Stimulated activated CD8-positive, alpha-beta memory T cell treated with anti-CD3 and anti-CD28 coated beads, Interleukin-15, amount 100 ng/mL, for 4 hours (primary cell): ENCODE measurements around the gene STUB1.
A peak's percentile ranks its signal among the peaks of the same experiment; 100 is the strongest.

Experiments
- DNase-seq, 2 donors: peaks; one replicate each; pipeline ENCODE4 v3.0.0-alpha.2; 2020; ENCODE audit warnings: low read depth in 2 of 2

Gene STUB1

DNA sequence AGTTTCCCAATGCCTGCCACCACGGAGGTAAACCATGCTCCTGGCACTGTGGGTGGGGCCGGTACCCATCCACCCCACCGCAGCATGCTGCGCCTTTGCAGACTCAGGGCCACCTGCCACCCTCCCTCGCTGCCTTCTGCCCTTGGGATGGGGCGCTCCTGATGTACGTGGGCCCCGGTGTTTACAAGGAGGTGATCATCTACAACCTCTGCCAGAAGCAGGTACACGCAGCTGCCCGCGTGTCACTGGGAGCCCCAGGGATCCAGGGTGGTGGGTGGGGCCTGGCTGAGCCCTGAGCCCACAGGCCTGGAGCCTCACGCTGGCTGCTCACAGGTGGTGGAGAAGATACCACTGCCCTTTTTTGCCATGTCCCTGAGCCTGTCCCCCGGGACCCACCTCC is 13.6 kb upstream of the STUB1 start:
- DNase-seq = no peak

DNA sequence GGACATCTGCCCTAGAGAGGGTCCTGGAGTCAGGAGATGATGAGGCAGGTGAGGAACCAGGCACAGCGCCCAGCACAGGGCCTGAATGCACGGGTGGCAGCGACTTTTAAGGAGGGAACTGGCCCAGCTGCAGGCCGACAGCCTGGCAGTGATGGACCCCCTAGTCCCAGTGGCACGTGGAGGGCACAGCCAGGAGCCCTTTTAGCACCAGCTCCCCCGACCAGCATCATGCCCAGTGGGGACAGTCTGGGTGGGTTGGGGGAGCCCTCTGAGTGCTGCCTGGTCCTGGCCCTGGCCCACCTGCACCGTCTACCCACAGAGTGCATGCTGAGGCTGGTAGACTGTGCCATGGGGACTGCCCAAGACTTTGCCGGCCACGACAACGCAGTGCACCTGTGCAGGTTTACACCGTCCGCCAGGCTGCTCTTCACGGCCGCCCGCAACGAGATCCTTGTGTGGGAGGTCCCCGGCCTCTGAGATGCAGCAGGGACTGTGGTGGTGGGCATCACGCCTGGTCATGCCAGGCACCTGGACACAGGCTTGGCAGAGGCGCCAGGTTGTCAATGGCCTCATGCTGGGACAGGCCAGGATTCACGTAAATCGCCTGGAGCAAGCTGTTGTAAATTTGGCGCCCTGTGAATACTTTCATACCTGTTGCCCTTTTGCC is 13.0 kb upstream of the STUB1 start:
- no peak for DNase-seq

DNA sequence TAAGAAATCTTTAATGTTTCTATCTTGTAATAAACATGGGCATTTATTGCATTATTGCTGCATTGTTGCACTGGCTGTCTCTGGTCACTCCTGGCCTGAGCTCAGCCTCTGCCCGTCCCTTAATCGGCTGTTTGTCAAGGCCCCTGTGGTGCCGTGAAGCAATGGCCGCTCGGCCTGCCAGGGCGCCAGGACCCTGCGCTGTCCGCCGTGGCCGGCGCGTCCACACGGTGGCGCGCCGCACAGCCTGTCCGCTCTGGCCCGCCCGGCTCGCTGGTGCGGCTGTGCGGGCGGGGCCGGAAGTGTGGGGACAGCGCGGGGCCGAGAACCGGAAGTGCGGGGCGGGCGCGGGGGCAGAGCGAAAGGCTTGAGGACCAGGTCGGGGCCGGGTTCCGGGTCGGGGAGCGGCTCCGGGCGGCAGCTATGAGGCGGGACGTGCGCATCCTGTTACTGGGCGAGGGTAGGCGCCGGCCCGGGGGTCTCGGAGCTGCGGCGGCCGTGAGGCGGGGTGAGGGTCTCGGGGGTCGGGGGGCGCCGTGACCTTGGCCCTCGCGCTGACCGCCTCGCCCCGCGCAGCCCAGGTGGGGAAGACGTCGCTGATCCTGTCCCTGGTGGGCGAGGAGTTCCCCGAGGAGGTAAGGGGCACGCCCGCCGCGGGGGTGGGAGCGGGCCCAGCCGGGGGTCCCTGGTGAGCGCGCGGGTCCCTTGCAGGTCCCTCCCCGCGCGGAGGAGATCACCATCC is 12.3 kb upstream of the STUB1 start, which contains the start of gene RHOT2:
RHOT2 (plus strand) TSS at position 353 of the 739 bp plus-strand sequence; CDS start at position 421, 68 bp downstream.
- DNase-seq = peak; percentile 78 to 88

DNA sequence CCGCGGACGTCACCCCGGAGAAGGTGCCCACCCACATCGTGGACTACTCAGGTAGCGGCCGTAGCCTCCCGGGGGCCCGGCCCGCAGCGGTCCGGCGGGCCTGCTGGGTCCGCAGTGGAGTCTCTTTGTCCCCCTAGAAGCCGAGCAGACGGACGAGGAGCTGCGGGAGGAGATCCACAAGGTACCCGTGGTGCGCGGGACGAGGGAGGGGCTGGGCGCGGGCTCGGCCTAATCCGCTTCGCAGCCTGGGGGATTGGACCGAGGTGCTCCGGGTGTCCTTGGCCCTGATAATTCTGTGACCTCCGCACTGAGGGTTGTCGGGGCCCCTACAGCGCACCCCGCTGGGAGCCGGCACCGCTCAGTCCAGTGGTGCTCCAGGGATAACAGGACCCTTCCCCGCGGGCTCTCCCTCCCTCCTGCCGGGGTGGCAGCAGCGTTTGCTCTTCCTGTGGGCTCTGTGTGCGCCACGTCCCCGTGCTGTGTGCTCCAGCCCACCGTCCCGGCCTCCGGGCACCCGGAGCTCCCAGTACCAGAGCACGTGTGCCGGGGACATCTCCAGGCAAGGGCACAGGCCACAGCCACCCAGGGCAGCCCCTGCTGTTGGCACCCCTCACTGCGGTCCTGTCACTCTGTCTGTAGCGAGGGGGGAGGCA is 11.6 kb upstream of the STUB1 start:
- DNase-seq = no peak

DNA sequence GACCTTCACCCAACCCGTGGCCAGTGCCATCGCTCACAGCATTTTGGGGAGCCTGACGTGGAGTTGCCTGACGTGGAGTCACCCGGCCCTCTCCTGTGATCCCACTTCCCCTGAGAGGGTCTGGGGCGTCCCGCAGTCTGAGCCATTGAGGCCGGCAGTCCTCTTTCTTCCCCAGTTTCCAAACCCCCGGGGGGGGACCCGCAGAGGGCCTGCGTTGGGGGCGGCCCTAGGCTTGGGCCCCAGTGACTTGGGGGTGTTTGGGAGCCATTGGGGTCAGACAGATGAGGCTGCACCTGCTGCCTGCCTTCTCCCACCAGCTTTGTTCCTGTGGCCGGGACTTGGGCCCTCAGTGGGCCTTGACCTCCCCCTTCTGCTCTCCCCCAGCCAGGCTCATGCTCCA is 10.5 kb upstream of the STUB1 start:
- DNase-seq = no peak

DNA sequence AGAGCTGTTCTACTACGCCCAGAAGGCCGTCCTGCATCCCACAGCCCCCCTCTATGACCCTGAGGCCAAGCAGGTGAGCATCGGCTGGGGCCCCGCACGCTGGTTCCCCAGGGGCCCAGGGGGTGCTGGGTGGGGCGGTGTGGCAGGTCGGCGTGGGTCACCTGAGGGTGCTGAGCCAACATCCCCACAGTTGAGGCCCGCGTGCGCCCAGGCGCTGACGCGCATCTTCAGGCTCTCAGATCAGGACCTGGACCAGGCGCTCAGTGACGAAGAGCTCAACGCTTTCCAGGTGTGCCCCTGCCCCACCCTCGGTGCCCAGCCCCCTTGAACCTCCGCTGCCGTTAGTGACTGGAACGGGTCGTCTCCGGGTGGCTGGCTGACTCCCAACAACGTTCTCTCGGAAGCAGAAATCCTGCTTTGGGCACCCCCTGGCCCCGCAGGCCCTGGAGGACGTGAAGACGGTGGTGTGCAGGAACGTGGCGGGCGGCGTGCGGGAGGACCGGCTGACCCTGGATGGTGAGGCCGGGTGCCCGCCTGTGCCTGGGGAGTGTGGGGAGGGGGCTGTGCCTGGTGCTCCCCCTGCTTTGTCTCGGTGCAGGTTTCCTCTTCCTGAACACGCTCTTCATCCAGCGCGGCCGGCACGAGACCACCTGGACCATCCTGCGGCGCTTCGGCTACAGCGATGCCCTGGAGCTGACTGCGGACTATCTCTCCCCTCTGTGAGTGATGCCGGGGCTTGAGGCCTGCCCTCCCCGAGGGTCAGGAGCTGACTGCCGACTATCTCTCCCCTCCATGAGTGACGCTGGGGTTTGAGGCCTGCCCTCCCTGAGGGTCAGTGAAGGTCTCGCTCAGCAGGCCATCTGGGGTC is 9.5 kb upstream of the STUB1 start:
- no peak for DNase-seq

DNA sequence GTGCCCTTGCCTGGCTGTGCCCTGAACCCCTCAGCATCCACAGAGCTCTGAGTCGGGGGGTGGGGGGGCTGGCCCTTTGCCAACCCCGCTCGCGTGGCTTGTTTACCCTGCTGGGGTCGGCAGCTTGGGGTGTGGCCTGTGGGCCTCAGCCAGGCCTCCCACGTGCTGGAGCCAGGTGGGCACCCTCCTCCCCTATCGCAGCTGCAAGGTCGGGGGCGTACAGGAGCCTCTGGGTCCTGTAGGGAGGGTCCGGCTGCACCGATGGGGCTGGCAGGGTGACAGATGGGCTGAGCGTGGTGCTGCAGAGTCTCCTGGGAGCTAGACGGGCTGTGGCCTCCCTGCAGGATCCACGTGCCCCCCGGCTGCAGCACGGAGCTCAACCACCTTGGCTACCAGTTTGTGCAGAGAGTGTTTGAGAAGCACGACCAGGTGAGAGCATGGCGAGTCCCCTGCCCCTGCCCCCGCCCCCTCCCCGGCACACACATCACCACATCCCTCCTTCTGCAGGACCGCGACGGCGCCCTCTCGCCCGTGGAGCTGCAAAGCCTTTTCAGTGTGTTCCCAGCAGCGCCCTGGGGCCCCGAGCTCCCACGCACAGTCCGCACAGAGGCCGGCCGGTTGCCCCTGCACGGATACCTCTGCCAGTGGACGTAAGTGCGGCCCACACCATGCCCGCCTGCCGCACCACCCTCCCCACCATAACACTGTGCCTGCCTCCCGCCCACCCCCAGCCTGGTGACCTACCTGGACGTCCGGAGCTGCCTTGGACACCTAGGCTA is 8.7 kb upstream of the STUB1 start:
- DNase-seq = no peak

DNA sequence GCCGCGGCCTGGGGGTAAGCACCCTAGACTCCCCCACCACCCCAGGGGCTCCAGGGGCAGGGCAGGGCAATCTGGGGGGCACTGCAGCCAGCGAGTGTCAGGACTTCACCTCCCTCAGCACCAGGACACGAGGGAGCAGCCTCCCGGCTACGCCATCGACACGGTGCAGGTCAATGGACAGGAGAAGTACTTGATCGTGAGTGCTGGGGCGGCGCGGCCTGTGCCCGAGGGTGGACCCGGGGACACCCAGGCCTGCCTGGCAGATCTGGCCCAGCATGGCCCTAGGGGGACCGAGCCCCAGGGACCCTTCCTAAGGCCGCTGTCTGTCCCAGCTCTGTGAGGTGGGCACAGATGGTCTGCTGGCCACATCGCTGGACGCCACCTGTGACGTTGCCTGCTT is 7.8 kb upstream of the STUB1 start:
- no peak for DNase-seq

DNA sequence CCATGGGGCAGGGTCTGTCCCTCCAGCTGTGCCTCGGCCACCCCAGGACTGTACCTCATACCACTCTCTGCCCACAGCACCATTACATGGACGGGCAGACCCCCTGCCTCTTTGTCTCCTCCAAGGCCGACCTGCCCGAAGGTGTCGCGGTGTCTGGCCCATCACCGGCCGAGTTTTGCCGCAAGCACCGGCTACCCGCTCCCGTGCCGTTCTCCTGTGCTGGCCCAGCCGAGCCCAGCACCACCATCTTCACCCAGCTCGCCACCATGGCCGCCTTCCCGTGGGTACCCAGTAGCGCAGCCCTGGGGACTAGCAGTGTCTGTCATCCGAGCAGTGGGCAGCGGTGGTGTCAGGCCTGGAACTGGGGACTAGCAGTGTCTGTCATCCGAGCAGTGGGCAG is 7.4 kb upstream of the STUB1 start:
- no peak for DNase-seq

DNA sequence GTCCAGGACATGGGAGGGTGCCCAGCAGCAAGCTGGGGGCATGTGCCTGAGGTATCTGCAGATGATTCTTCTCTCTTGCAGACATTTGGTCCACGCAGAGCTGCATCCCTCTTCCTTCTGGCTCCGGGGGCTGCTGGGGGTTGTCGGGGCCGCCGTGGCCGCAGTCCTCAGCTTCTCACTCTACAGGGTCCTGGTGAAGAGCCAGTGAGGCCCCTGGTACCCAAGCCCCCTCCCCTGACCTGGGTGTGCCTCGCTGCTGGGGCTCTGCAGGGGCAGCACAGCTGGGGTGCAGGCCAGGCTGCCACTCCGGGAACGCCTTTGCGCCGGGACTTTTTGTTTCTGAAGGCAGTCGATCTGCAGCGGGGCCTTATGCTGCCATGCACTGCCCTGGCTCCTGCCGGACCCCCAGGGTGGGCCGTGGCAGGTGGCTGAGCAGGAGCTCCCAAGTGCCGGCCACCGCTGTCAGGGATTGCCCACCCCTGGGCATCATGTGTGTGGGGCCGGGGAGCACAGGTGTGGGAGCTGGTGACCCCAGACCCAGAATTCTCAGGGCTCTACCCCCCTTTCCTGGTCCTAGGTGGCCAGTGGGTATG is 6.7 kb upstream of the STUB1 start:
- no peak for DNase-seq

DNA sequence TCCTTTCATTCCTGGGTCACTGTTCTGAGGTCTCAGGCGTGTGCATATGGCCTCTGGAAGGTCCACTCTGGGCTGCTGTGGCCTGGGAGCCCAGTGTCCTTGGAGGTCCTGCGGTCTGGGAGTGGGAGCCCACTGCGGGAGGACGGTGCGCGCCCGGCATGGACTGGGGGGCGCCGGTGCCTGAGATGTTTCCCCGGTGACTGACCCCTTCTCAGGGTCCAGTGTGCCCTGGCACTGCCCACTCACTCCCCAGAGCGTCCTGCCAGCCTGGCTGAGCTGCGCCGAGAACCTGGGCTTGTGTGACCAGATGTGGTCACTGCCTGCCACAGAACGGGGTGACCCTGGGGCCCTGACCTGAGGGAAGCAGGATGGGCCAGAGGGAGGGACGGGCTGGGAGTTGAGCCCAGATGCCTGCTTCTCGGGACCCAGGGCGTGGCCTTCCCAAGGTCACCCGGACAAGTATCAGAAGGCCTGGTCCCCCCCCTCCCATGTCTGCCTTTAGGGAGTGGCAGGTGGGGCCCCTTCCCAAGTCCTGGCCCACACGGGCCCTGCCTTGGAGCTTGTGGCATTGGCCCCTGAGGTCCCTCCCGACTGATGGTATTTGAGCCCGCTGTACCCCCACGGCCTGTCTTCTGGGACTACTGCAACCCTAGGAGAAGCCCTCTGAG is 5.9 kb upstream of the STUB1 start:
- no peak for DNase-seq

DNA sequence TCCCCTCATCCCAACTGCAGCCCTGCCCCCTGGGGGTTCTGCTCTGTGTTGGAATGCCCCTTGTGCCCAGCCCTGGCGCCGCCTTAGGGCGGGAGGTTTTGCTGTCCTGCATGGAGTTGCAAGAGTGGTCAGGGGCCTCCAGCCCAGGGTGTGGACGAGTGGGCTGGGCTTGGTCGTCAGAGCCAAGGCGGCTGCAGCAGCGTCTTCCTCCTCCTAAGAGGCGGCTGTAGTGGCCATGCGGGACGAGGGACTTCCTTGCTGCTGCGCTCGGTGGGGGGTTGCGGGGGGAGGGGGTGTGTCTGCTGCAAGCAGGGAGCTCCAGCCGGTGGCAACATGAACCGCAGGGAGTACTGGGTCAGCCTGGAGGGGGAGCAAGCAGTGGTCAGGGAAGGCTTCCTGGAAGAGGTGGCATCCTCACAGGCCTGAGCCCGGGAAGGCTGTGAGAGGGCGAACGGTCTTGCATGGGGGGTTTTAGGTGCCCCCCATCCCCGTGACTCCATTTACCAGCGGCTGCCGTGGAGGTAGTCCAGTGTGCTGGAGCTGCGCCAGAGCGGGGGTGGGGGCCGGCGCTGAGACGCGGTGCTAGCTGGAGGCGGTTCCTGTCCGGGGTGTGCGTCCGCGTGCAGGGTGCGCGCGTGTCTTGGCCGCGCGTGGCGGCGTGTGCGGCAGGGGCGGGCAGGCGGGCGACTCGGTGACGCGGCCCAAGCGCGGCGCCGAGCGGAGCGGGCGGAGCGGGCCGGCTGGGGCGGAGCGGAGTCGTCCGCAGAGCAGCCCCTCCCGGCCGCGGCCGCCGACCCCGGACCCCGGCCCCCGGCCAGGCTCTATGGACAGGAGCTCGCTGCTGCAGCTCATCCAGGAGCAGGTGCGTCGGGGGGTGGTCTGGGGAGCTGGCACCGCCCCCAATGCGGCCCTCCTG is 5.0 kb upstream of the STUB1 start, which contains the start of gene RHBDL1:
RHBDL1 (plus strand) TSS at position 704 of the 916 bp plus-strand sequence; CDS start at position 824, 120 bp downstream.
- no peak for DNase-seq

DNA sequence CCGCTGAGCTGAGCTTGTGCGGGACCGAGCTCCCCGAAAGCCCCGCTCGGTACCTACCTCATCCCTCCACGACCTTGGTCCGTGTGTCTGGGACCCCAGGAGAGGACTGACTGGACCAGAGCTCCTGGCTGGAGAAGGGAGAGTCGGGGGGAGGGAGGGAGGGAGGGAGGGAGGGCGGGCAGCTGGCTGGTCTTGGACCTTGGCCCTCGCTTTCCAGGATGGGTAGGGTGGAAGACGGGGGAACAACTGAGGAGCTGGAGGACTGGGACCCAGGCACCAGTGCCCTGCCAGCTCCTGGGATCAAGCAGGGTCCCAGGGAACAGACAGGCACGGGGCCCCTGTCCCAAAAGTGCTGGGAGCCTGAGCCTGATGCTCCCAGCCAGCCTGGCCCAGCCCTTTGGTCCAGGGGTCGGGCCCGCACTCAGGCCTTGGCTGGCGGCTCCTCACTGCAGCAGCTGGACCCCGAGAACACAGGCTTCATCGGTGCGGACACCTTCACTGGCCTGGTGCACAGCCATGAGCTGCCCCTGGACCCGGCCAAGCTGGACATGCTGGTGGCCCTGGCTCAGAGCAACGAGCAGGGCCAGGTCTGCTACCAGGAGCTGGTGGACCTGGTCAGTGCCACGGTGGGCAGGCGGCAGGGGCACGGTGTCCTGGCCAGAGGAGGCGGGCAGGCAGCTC is 4.2 kb upstream of the STUB1 start:
- DNase-seq = no peak

DNA sequence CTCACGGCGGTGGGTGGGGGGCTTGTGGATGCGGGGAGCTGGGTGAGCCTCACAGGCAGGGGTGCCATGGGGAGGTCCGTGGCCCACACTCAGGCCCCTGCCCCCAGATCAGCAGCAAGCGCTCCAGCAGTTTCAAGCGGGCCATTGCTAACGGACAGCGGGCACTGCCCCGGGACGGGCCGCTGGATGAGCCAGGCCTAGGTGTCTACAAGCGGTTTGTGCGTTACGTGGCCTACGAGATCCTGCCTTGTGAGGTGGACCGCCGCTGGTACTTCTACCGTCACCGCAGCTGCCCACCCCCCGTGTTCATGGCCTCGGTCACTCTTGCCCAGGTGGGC is 3.7 kb upstream of the STUB1 start:
- DNase-seq = no peak

DNA sequence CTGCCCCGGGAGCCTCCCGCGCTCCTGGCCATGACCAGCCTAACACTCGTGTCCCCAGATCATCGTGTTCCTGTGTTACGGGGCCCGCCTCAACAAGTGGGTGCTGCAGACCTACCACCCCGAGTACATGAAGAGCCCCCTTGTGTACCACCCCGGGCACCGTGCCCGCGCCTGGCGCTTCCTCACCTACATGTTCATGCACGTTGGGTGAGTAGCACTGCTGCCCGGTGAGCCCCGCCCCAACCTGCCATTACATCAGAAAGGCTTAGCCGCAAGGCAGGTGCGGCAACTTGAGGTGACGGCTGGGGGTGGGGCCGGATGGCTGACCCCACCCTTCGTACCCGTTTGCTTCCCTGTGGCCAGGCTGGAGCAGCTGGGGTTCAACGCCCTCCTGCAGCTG is 3.3 kb upstream of the STUB1 start:
- DNase-seq = no peak

DNA sequence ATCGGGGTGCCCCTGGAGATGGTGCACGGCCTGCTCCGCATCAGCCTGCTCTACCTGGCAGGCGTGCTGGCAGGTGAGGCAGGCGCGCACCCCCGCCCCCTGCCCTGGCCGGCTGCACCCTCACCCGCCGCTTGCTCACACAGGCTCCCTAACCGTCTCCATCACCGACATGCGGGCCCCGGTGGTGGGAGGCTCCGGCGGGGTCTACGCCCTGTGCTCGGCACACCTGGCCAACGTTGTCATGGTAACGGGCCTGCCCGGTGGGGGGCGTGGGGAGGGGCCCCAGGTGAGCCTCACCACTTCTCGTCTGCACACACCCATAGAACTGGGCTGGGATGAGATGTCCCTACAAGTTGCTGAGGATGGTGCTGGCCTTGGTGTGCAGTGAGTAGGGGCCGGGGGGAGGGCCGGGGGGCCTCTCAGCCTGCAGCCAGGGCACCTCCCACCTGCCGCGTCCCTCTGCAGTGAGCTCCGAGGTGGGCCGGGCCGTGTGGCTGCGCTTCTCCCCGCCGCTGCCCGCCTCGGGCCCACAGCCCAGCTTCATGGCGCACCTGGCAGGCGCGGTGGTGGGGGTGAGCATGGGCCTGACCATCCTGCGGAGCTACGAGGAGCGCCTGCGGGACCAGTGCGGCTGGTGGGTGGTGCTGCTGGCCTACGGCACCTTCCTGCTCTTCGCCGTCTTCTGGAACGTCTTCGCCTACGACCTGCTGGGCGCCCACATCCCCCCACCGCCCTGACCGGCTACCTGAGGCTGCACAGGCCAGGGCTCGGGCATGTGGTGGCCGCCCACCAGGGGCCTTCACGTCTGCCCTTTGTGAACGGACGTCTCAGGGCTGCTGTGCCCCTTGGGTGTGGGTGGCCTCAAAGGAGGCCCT is 2.7 kb upstream of the STUB1 start:
- DNase-seq = no peak

DNA sequence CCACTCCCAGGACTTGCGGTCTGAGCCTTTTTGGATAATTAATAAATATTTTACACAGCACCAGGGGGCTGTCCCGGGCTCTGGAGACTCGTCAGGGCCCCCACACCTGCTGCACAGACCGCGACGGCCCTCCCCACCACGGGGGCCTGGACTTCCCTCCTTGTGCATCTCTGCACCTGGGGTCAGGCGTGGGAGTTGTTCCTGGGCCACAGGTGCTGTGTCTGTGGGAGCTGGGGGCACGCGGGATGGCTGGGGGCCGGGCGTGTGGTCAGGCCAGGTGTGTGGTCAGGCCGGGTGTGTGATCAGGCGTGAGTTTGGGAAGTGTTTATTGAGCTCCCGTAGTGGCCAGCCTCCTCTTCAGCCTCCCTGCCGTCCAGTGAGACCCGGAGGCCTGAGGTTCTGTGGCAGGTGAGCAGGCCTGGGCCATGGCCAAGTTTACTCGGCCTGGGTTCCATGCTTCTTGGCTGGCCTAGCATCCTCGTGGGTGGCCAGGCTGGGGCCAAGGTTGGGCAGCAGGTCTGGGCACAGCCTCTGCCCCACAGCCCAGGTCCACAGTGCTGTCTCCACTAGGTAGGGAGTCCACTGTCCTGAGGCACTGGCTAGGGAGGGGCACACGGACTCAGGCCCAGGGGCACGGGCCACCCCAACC is 1.9 kb upstream of the STUB1 start:
- no peak for DNase-seq
